WTC11 (cell line): ENCODE data around the gene CISH. TPM values are rescaled to one million over a fixed set of nuclear protein-coding genes. Genes with fewer than 3 reads are reported as not detected.

Source experiments
- ATAC-seq: fragments of 200-7000 bp; cut with Tn5 transposase; 2 replicates; pipeline ENCODE4 v1.10.0; 2021; ENCODE audit warnings: mild to moderate bottlenecking, moderate library complexity
- CTCF ChIA-PET: fragments of 300-600 bp; sonication (Branson Sonifier 250); formaldehyde crosslinking; loops from one replicate; lab custom pipeline; 2021; ENCODE audit warnings: antibody characterized with exemption; lab: Charles Lee
- POLR2A ChIA-PET: fragments of 350-600 bp; sonication (Branson Sonifier 250); formaldehyde crosslinking; loops from one replicate; lab custom pipeline; 2021; ENCODE audit warnings: antibody characterized with exemption; lab: Charles Lee
- DNase-seq: peaks from one replicate; pipeline ENCODE4 v3.0.0; 2021; ENCODE audit warnings: low spot score
- H3K27ac Mint-ChIP-seq: 2 replicates; pipeline ENCODE4 v1.8.0; 2021; ENCODE audit warnings: mixed read lengths
- H3K27me3 Mint-ChIP-seq: 2 replicates; pipeline ENCODE4 v1.8.0; 2021; ENCODE audit warnings: low read depth, mild to moderate bottlenecking, moderate library complexity, mixed read lengths
- H3K36me3 Mint-ChIP-seq: 2 replicates; pipeline ENCODE4 v1.8.0; 2021; ENCODE audit warnings: mixed read lengths
- H3K4me1 Mint-ChIP-seq: 2 replicates; pipeline ENCODE4 v1.8.0; 2022; ENCODE audit warnings: mixed read lengths
- H3K4me3 Mint-ChIP-seq: 2 replicates; pipeline ENCODE4 v1.8.0; 2021; ENCODE audit warnings: mild to moderate bottlenecking, moderate library complexity, mixed read lengths
- H3K9me3 Mint-ChIP-seq: 2 replicates; pipeline ENCODE4 v1.8.0; 2021; ENCODE audit warnings: mixed read lengths
- ATF6 ChIP-seq: sonication (generic); formaldehyde crosslinking; IDR thresholded peaks from 2 replicates; pipeline ENCODE4 v1.8.1; 2023; ENCODE audit warnings: mild to moderate bottlenecking, missing genetic modification reagents
- CREM ChIP-seq: sonication (generic); formaldehyde crosslinking; IDR thresholded peaks from 2 replicates; pipeline ENCODE4 v1.8.1; 2022; ENCODE audit warnings: mild to moderate bottlenecking, missing genetic modification reagents, moderate library complexity
- E2F4 ChIP-seq: sonication (generic); formaldehyde crosslinking; IDR thresholded peaks from 2 replicates; pipeline ENCODE4 v1.8.1; 2022; ENCODE audit warnings: low read depth, mild to moderate bottlenecking, moderate library complexity, missing genetic modification reagents, borderline replicate concordance
- ELF4 ChIP-seq: sonication (generic); formaldehyde crosslinking; IDR thresholded peaks from 2 replicates; pipeline ENCODE4 v1.8.1; 2022; ENCODE audit warnings: low read depth, mild to moderate bottlenecking, moderate library complexity, missing genetic modification reagents
- ERG ChIP-seq: fragments of 250-450 bp; sonication (Bioruptor Pico); IDR thresholded peaks from 2 replicates; pipeline ENCODE4 v1.8.0; 2021; ENCODE audit warnings: mild to moderate bottlenecking
- ESRRA ChIP-seq: sonication (generic); formaldehyde crosslinking; IDR thresholded peaks from 2 replicates; pipeline ENCODE4 v1.8.1; 2022; ENCODE audit warnings: mild to moderate bottlenecking, missing genetic modification reagents, borderline replicate concordance
- FOXJ3 ChIP-seq: sonication (generic); formaldehyde crosslinking; IDR thresholded peaks from 2 replicates; pipeline ENCODE4 v1.9.0; 2021; ENCODE audit warnings: missing genetic modification reagents, mild to moderate bottlenecking, borderline replicate concordance
- GABPB1 ChIP-seq: sonication (generic); formaldehyde crosslinking; IDR thresholded peaks from 2 replicates; pipeline ENCODE4 v1.8.1; 2023; ENCODE audit warnings: mild to moderate bottlenecking, missing genetic modification reagents
- HMGXB4 ChIP-seq: sonication (generic); formaldehyde crosslinking; IDR thresholded peaks from 2 replicates; pipeline ENCODE4 v1.8.1; 2023; ENCODE audit warnings: mild to moderate bottlenecking, moderate library complexity, missing genetic modification reagents
- MLX ChIP-seq: sonication (generic); formaldehyde crosslinking; IDR thresholded peaks from 2 replicates; pipeline ENCODE4 v1.8.1; 2023; ENCODE audit warnings: mild to moderate bottlenecking, missing genetic modification reagents, moderate library complexity
- NFATC4 ChIP-seq: fragments of 250-450 bp; sonication (Bioruptor Pico); IDR thresholded peaks from 2 replicates; pipeline ENCODE4 v1.9.0; 2021; ENCODE audit warnings: mild to moderate bottlenecking
- SMAD4 ChIP-seq: sonication (generic); formaldehyde crosslinking; IDR thresholded peaks from 2 replicates; pipeline ENCODE4 v1.8.0; 2022; ENCODE audit warnings: mild to moderate bottlenecking, missing genetic modification reagents
- TEAD4 ChIP-seq: sonication (generic); formaldehyde crosslinking; IDR thresholded peaks from 2 replicates; pipeline ENCODE4 v1.8.0; 2022; ENCODE audit warnings: mild to moderate bottlenecking, missing genetic modification reagents
- TP53 ChIP-seq: sonication (generic); formaldehyde crosslinking; IDR thresholded peaks from 2 replicates; pipeline ENCODE4 v1.8.1; 2023; ENCODE audit warnings: mild to moderate bottlenecking, missing genetic modification reagents
- USF2 ChIP-seq: sonication (generic); formaldehyde crosslinking; IDR thresholded peaks from 2 replicates; pipeline ENCODE4 v1.8.1; 2023; ENCODE audit warnings: mild to moderate bottlenecking, missing genetic modification reagents, moderate library complexity
- ZNF219 ChIP-seq: sonication (generic); formaldehyde crosslinking; IDR thresholded peaks from 2 replicates; pipeline ENCODE4 v1.8.0; 2023; ENCODE audit warnings: missing genetic modification reagents, mild to moderate bottlenecking, borderline replicate concordance
- ZNF263 ChIP-seq: sonication (generic); formaldehyde crosslinking; IDR thresholded peaks from 2 replicates; pipeline ENCODE4 v1.8.1; 2022; ENCODE audit warnings: low read depth, mild to moderate bottlenecking, moderate library complexity, missing genetic modification reagents
- ZNF317 ChIP-seq: sonication (generic); formaldehyde crosslinking; IDR thresholded peaks from 2 replicates; pipeline ENCODE4 v1.8.1; 2023; ENCODE audit warnings: low read depth, mild to moderate bottlenecking, moderate library complexity, missing genetic modification reagents, borderline replicate concordance
- ZNF396 ChIP-seq: fragments of 250-450 bp; sonication (Bioruptor Pico); IDR thresholded peaks from 2 replicates; pipeline ENCODE4 v1.8.0; 2021; ENCODE audit warnings: mild to moderate bottlenecking, moderate library complexity, borderline replicate concordance
- ZNF532 ChIP-seq: fragments of 250-450 bp; sonication (Bioruptor Pico); IDR thresholded peaks from 2 replicates; pipeline ENCODE4 v1.9.0; 2021; ENCODE audit warnings: mild to moderate bottlenecking, borderline replicate concordance
- total RNA-seq: library from RNA; stranded (reverse); gene quantifications from 3 replicates; pipeline ENCODE4 v1.2.3, GENCODE V29; 2021

Gene CISH
- total RNA-seq, 1 experiment from 2014 or later, result 2.4 TPM

- TF ChIP-seq MLX (CRISPR knock-in tag), result no peak
- no peak for TF ChIP-seq ZNF263 (CRISPR knock-in tag)
Observed at GRCh38 chr3:50571486-50571885, 40.1 kb downstream of the CISH start (continued).

GRCh38 chr3:50570508-50571279 lies 40.9 kb downstream of the CISH start:
- TF ChIP-seq TP53 (CRISPR knock-in tag), result no peak
- TF ChIP-seq ELF4 (CRISPR knock-in tag), result no peak
- TF ChIP-seq SMAD4, result no peak
- no peak for TF ChIP-seq ZNF532 (CRISPR knock-in tag)
- no peak for TF ChIP-seq ZNF317 (CRISPR knock-in tag)
- no peak for TF ChIP-seq ESRRA
- TF ChIP-seq ZNF219 (CRISPR knock-in tag), result no peak
- no peak for TF ChIP-seq E2F4 (CRISPR knock-in tag)
- TF ChIP-seq GABPB1 (CRISPR knock-in tag), result no peak
- TF ChIP-seq ATF6 (CRISPR knock-in tag), result no peak
- TF ChIP-seq TEAD4, result no peak
- TF ChIP-seq FOXJ3 (CRISPR knock-in tag), result no peak
- no peak for TF ChIP-seq USF2 (CRISPR knock-in tag)
- no peak for TF ChIP-seq HMGXB4 (CRISPR knock-in tag)
- no peak for TF ChIP-seq ERG (CRISPR knock-in tag)
- TF ChIP-seq CREM (CRISPR knock-in tag), result no peak
- TF ChIP-seq NFATC4 (CRISPR knock-in tag), result no peak
- TF ChIP-seq ZNF396 (CRISPR knock-in tag), result no peak
- Mint-ChIP-seq H3K27me3 (peaks cover 15% of the 10 kb centered on the region), H3K9me3 (no peaks in the 10 kb centered on the region), H3K4me1 (peaks cover 17% of the 10 kb centered on the region), H3K27ac (no peak overlapping the region), H3K4me3 (peak overlapping the region; percentile 96), H3K36me3 (no peaks in the 10 kb centered on the region)
- CTCF ChIA-PET, result interaction anchor here (1.1 to 5.5 kb wide), 8 partner anchors 15 to 223 kb away, joined by 3 to 98 read pairs (median 8); partner anchors contain the start of gene CISH
- ATAC-seq (no peak), DNase-seq (no peak)
- POLR2A ChIA-PET, result interaction anchor here (0.6 kb wide), 1 partner anchor 234 kb away, joined by 3 read pairs; no protein-coding TSS in a partner anchor
